GM18867 (cell line): ENCODE results near the gene KIAA0753.
"Not testable (repeated sequence)": the region's sequence is repeated elsewhere in the genome, so short reads cannot be mapped to it uniquely, and the experiment has no call there.

Experiments
- ATAC-seq: cut with Tn5 transposase; IDR thresholded peaks from one replicate; pipeline ENCODE4 v1.9.1; 2021; ENCODE audit warnings: mild to moderate bottlenecking, moderate library complexity; ENCODE audit not compliant: unreplicated experiment

KIAA0753 gene

GRCh38 chr17:6573982-6574686 is 66.4 kb downstream of the KIAA0753 start:
- ATAC-seq, result no peak

GRCh38 chr17:6573495-6573894 is 67.0 kb downstream of the KIAA0753 start:
- not testable (repeated sequence) for ATAC-seq

GRCh38 chr17:6572972-6573370 is 67.5 kb downstream of the KIAA0753 start:
- ATAC-seq, result no peak

GRCh38 chr17:6571452-6571781 is 69.1 kb downstream of the KIAA0753 start:
- no peak for ATAC-seq

DNA sequence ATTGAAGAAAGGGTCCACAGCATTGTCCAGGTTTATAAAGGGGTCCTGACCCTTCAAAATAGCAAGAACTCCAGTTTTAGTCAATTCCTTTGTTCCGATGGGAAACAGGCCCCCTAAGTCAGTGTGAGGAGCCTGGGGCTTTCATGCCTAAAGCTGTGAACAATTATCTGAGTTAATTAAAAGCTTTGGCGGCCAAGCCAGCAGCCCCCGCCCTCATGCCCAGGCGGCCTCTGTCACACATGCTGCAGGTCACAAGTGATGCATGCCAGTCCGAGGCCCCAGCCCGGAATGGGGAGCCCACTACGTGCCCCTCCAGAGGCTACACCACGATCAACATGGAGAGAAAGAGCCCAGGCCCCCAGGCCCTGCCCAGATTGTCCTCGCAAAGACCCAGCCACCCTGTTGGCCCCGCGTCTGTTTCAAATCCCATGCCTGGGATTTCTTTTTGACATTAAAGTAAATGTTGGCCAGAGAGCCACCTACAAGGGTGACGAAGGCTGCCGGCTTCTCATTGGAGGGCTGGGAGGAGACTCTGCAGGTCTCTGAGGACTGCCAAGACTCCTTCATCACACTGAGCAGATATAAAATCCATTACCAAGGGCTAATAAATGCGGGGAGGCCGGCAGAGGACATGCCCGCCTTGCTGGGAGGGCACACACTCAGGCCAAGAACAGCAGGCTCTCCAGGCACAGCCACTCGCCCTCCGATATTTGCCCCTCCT is 69.6 kb downstream of the KIAA0753 start:
- no peak for ATAC-seq

GRCh38 chr17:6569370-6570285 is 70.9 kb downstream of the KIAA0753 start:
- ATAC-seq, result no peak

DNA sequence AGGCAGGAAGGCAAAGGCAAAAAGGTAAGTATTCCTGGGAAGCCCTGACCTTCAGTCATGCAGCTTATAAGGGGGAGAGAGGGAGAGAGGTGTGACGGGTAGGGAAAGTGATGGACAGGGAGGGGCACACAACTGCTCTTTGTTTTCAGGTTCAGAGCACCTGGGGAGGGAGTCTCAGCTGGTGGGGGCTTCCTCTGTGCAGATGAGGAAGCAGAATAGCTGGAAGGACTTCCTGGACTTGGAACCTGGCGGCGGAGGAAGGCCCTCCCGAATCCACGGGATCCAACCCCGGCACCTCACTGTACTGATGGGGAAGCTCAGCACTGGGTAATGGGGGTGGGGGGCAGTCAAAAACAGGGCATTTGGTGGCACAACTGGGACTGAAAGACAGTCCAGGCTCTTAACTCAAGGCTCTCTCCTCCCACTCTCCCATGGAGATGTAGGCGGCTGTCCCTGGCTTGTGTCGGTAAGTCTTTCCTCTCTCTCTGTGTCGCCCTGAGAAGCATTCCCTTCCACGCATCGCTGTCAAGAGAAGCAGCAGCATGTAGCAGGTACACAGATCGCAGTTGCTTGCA is 72.2 kb downstream of the KIAA0753 start:
- no peak for ATAC-seq

- no peak for ATAC-seq
These were observed 72.9 kb downstream of the KIAA0753 start for GRCh38 chr17:6567528-6568183.

- no peak for ATAC-seq
These were observed 79.1 kb downstream of the KIAA0753 start for GRCh38 chr17:6561446-6561845.

DNA sequence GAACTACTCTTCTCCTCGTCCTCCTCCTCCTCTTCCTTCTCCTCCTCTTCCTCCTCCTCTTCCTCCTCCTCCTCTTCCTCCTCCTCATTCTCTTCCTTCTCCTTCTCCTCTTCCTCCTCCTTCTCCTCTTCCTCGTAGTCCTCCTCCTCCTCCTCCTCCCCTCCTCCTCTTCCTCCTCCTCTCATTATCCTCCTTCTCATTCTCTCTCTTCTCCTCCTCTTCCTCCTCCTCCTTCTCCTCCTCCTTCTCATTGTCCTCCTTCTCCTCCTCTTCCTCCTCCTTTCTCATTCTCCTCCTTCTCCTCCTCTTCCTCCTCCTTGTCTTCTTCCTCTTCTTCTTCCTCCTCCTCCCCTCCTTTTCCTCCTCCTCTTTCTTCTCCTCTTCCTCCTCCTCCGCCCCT is 80.0 kb downstream of the KIAA0753 start:
- ATAC-seq, result no peak

DNA sequence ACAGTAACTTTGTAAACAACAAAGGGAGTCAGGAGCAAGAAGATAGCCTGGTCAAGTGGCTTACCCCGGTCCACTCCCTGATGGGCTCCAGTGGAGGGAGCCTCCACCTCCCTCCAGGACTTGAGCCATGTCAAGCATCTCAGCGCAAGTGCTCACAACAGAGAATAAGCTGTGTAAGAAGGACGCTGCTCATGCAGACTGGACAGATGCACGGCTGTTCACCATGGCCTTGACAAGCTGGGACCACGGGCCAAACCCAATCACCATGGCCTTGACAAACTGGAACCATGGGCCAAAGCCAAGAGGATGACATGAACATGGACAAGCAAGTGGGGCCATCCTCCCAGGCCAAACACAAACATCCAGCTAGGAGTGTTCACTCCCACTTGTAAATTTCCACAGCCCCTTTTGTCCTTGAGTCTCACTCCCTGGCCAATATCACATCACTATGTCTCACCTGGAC is 80.7 kb downstream of the KIAA0753 start:
- no peak for ATAC-seq

- ATAC-seq, result no peak
These were observed 81.4 kb downstream of the KIAA0753 start for GRCh38 chr17:6558932-6559752.

GRCh38 chr17:6558276-6558675 is 82.2 kb downstream of the KIAA0753 start:
- ATAC-seq, result no peak

DNA sequence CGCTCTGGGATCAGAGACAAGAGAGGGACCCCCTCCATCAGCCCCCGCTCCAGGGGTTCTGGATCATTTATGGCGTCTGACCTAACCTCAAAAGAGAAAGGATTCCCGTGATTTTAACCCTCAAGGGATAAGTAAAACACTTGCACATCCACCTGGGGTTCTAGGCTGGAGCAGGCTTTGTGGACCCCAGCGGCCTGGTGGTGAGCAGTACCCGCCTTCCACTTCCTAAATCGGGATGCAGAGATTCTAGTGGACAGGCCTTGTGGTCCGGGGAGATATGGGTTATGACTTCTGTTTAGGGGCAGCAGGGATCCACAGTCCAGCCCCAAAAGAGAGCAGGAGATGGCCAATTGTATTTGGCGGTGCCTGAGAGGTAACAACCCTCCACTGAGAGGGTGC is 83.5 kb downstream of the KIAA0753 start:
- ATAC-seq, result no peak

- no peak for ATAC-seq
These were observed 84.1 kb downstream of the KIAA0753 start, which contains the start of gene PITPNM3 for GRCh38 chr17:6556121-6557039. TSS of gene PITPNM3 (minus strand) at chr17:6556555. CDS start at chr17:6556406, 149 bp downstream.

DNA sequence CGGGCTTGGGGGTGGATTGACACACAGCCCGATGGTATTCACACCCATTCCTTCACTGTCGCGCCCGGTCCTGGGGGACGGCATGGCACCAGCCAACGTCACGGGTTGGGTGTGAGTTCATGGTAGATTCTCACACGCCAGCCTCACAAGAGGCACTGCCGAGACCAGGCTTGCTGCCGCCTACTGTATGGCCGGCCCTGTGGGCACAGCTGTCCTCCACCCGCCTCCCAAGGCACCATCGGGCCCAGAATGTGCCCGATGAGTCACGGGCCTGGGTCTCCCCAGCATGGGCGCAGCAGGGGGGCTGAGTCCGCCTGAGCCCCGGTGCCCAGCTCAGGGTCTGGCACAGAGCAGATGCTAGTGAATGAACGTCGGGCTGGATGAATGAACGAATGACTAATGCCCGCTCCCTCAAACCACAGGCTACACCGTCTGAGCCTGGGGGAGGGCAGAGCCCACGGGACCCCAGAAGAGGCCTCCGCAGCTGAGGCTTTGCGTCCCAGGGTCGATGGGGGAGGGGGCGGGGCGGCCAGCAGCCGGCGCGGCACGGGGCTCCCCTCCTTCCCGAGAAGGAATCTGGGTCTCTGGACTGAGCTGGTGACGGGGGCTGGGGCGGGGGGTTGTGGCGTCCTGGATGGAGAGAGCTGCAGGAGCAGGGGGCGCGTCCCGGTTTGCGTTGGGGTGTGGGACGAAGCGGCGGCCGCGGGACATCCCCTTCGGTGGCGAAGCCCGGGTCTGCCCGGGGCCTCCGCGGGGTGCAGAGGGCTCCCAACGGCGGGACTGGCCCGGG is 85.0 kb downstream of the KIAA0753 start:
- no peak for ATAC-seq

DNA sequence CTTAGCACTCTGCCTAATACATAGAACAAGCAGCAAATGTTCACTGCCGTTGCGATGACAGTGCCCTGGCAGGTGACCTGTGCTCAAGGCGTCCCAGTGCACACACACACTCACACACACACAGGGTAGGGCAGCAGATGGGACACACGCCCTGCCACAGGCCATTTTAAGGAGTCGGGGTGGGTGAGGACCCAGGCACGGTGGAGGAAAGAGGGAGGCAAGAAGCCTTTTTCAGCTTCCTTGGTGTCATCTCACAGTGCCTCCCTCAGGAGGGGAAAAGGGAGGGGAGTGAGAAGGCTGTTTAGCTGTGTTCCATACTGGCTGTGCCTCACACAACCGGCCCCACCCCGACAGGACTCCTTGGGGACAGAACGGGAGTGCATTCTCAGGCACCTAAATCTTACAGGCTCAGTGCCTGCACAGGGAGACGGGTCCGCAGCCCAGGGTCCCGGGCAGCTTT is 85.6 kb downstream of the KIAA0753 start:
- ATAC-seq, result no peak

DNA sequence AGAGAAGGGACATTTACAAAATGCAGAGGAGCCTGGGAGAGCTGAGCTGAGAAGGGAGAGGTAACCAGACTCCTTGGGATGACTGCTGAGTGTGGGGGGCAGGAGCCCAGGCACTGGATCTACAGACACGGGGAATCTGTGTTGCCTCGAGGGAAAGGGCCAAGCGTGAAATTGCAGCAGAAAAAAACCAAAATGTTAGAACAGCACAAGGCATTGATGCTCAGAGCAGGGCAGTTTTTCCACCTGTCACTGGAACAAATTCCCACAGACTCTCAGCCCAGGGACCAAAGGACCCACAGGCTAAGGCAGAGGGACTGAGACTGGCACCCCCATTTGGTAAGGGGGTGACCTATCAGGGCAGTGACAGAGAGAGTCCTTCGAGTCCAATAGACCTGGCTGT is 86.2 kb downstream of the KIAA0753 start:
- ATAC-seq, result no peak
